Esophagus muscularis mucosa (tissue), 4 donors: ENCODE measurements around the gene ITGB5.
A peak's percentile ranks its signal among the peaks of the same experiment; 100 is the strongest.

Experiments used
- CTCF ChIP-seq, 3 experiments: fragments of 200-600 bp in 2 of 3; fragments of 450-650 bp in 1 of 3; sonication (generic) in 2 of 3; IDR thresholded peaks; one replicate each; pipeline ENCODE4 v1.5.1; 2017 to 2019; ENCODE audit warnings: antibody characterized with exemption in 3 of 3, mild to moderate bottlenecking in 2 of 3, moderate library complexity in 1 of 3
- EP300 ChIP-seq: sonication (generic); formaldehyde crosslinking; IDR thresholded peaks from one replicate; pipeline ENCODE4 v1.6.1; 2017; ENCODE audit warnings: antibody characterized with exemption
- POLR2A ChIP-seq: fragments of 450-650 bp; IDR thresholded peaks from one replicate; pipeline ENCODE4 v1.6.1; 2017; ENCODE audit warnings: antibody characterized with exemption, moderate library complexity, mild to moderate bottlenecking, low read depth
- POLR2AphosphoS5 ChIP-seq, 2 donors: sonication (generic); formaldehyde crosslinking; IDR thresholded peaks; one replicate each; pipeline ENCODE4 v1.6.1; 2017; ENCODE audit warnings: antibody characterized with exemption in 2 of 2

GRCh38 chr3:124768812-124769211, 118.4 kb downstream of the ITGB5 start:
- TF ChIP-seq EP300 (no peak), CTCF (IDR thresholded peaks at IDR 0.05) (peak in 1 of 3 experiments; percentile 9), POLR2A (no peak), POLR2AphosphoS5 (IDR thresholded peaks at IDR 0.05) (no peak)
